Lower lobe of right lung (tissue), 2 donors: Measurements from ENCODE around the gene PAF1. TPM values are rescaled to one million over a fixed set of nuclear protein-coding genes. Genes with fewer than 3 reads are reported as not detected.

Source experiments
- ATAC-seq, 2 donors: fragments of 200-7000 bp; cut with Tn5 transposase; one replicate each; pipeline ENCODE4 v1.9.1; 2020 to 2022; ENCODE audit warnings: mild to moderate bottlenecking in 2 of 2, moderate library complexity in 2 of 2
- DNase-seq: peaks from one replicate; pipeline ENCODE4 v3.0.0-alpha.2; 2020
- H3K27ac ChIP-seq: fragments of 200-600 bp; one replicate; pipeline ENCODE4 v1.8.0; 2022
- H3K27me3 ChIP-seq: fragments of 200-600 bp; one replicate; pipeline ENCODE4 v1.8.0; 2022; ENCODE audit warnings: low read depth
- H3K36me3 ChIP-seq: fragments of 200-600 bp; one replicate; pipeline ENCODE4 v1.8.0; 2022; ENCODE audit warnings: mild to moderate bottlenecking
- H3K4me1 ChIP-seq: fragments of 200-600 bp; one replicate; pipeline ENCODE4 v1.8.0; 2022
- H3K4me3 ChIP-seq: fragments of 200-600 bp; one replicate; pipeline ENCODE4 v1.8.0; 2022; ENCODE audit warnings: mild to moderate bottlenecking
- H3K9me3 ChIP-seq: fragments of 200-600 bp; one replicate; pipeline ENCODE4 v1.8.0; 2022
- intact Hi-C: fragments of 100-400 bp; cut with DNase I; formaldehyde crosslinking; loops from one replicate; pipeline ENCODE4 v1.11.0; 2022
- total RNA-seq: library from RNA; stranded (reverse); fragmentation: NEBNext Ultra II Directional; extraction: Animal tissue kit (Norgen Biotek cat#: 25700); gene quantifications from one replicate; pipeline ENCODE4 v1.2.1, GENCODE V29; 2021
- TF ChIP-seq, protein P1 (sequence below): fragments of 200-600 bp; IDR thresholded peaks from one replicate; pipeline ENCODE4 v1.8.0; 2022; ENCODE audit warnings: antibody characterized with exemption, mild to moderate bottlenecking
- donor health status: DM: no; HTN: yes; CAD: no; lungs with severe emphysema.

Gene PAF1
- total RNA-seq, 1 donor from 2014 or later: 33.7 TPM

DNA sequence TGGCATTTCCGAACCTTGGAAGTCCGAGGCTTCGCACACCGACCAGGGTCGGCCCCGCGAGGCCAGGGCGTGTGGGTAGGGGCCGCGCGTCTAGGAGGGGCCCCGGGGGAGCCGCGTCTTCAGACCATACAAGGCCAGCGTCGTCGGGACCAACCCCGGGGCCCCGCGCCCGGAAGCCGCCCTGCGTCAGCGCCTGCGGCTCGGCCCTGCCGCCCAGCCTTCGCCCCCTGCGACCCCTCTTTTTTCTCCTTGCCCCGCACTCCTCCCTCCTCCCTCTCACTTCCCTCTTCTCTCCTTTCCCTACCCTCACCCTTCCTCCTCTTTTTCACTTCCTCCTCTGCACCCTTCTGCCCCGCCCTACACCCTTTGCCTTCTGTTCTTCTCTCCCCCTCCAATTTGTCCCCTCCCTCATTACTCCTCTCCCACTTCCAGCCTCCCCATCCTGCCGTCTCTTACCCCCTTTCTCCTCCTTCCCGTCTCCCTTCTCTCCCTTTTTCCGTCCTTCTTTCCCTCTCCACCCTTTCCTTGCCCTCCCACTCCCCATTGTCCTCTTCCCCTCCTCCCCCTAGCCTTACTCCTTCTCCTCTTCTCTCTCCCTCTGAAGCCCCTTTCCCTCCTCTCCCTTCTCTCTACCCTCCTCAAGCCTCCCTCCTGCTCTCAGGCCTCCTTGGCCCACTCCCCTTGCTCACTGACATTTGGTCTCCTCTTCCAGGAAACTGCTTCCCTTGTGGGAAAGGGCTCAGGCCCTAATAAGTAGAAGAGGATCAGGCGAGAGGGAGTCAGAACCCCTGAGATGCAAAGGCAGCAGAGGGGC is 19.3 kb upstream of the PAF1 start:
- Histone ChIP-seq H3K4me3 (peak overlapping the region; percentile 97), H3K36me3 (peaks cover 16% of the 10 kb centered on the region), H3K27me3 (no peaks in the 10 kb centered on the region), H3K9me3 (no peaks in the 10 kb centered on the region), H3K27ac (peak overlapping the region; percentile 100), H3K4me1 (peaks cover 39% of the 10 kb centered on the region)
- TF ChIP-seq, protein P1, sequence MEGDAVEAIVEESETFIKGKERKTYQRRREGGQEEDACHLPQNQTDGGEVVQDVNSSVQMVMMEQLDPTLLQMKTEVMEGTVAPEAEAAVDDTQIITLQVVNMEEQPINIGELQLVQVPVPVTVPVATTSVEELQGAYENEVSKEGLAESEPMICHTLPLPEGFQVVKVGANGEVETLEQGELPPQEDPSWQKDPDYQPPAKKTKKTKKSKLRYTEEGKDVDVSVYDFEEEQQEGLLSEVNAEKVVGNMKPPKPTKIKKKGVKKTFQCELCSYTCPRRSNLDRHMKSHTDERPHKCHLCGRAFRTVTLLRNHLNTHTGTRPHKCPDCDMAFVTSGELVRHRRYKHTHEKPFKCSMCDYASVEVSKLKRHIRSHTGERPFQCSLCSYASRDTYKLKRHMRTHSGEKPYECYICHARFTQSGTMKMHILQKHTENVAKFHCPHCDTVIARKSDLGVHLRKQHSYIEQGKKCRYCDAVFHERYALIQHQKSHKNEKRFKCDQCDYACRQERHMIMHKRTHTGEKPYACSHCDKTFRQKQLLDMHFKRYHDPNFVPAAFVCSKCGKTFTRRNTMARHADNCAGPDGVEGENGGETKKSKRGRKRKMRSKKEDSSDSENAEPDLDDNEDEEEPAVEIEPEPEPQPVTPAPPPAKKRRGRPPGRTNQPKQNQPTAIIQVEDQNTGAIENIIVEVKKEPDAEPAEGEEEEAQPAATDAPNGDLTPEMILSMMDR: no peak
- intact Hi-C loops: no loop called here
- ATAC-seq: peak; percentile 23 to 36
- DNase-seq: peak; percentile 90

DNA sequence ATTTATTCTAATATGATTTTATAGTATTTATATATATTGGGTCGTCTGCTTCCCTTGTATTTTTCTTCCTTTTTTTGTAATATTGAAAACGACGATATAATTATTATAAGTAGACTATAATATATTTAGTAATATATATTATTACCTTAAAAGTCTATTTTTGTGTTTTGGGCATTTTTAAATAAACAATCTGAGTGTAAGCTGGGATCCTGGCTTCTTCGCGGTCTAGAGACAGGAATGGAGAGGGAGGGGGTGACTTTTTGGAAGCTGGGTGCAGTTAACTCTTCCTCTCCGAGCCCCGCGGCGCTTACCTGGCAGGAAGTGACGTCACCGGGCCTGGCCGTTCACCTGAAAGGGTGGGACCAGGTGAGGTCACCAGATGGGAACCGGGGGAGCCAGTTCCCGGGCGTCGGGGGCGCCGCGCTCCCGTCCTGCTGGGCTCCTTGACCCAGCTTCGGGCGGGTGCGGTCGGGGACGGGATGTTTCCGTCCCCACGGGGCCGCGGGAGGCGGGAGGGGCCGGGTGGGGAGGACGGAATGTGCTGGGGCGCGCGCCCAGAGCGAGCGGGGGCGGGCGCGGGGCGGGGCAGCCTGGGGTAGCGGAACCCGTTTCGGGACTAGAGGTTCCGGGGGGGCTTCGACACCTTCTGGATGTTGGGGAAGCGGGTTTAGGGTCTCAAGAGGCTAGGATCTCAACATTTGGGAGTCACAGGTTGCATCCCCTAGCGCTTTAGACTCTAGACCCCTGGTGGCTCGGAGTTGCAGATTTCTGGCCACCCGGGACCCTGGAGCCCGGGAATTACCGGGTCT is 18.5 kb upstream of the PAF1 start:
- no peaks in the 10 kb centered on the region for H3K27me3 ChIP-seq
- intact Hi-C loops: no loop called here
- H3K4me1 ChIP-seq: peaks cover 39% of the 10 kb centered on the region
- H3K36me3 ChIP-seq: peaks cover 16% of the 10 kb centered on the region
- H3K27ac ChIP-seq: peak overlapping the region; percentile 100
- ATAC-seq (peak; percentile 21 to 46), DNase-seq (peak; percentile 96)
- H3K4me3 ChIP-seq: peak overlapping the region; percentile 97
- TF ChIP-seq, protein P1: no peak
- H3K9me3 ChIP-seq: no peaks in the 10 kb centered on the region

- TF ChIP-seq, protein P1: no peak
- intact Hi-C loops: no loop called here
- DNase-seq (no peak), ATAC-seq (no peak)
- Histone ChIP-seq H3K4me1 (peaks cover 36% of the 10 kb centered on the region), H3K27ac (peak overlapping the region; percentile 100), H3K9me3 (no peaks in the 10 kb centered on the region), H3K36me3 (peaks cover 16% of the 10 kb centered on the region), H3K27me3 (no peaks in the 10 kb centered on the region), H3K4me3 (peak overlapping the region; percentile 97)
These were observed 17.7 kb upstream of the PAF1 start for GRCh38 chr19:39408392-39409207.

DNA sequence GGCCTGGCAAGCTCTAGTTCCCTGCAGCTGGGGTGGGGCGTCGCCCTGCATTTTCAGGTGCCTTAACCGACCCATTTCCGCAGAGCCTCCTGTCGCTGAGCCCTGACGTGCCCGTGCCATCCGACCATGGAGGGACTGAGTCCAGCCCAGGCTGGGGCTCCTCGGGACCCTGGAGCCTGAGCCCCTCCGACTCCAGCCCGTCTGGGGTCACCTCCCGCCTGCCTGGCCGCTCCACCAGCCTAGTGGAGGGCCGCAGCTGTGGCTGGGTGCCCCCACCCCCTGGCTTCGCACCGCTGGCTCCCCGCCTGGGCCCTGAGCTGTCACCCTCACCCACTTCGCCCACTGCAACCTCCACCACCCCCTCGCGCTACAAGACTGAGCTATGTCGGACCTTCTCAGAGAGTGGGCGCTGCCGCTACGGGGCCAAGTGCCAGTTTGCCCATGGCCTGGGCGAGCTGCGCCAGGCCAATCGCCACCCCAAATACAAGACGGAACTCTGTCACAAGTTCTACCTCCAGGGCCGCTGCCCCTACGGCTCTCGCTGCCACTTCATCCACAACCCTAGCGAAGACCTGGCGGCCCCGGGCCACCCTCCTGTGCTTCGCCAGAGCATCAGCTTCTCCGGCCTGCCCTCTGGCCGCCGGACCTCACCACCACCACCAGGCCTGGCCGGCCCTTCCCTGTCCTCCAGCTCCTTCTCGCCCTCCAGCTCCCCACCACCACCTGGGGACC is 16.9 kb upstream of the PAF1 start:
- H3K4me1 ChIP-seq: peaks cover 35% of the 10 kb centered on the region
- no peaks in the 10 kb centered on the region for H3K9me3 ChIP-seq
- DNase-seq: peak; percentile 83
- peak overlapping the region; percentile 100 for H3K27ac ChIP-seq
- intact Hi-C loops: no loop called here
- peaks cover 16% of the 10 kb centered on the region for H3K36me3 ChIP-seq
- H3K27me3 ChIP-seq: no peaks in the 10 kb centered on the region
- TF ChIP-seq, protein P1: no peak
- peak in 1 of 2 donors; percentile 0 for ATAC-seq
- peak overlapping the region; percentile 97 for H3K4me3 ChIP-seq

- peaks cover 16% of the 10 kb centered on the region for H3K36me3 ChIP-seq
These were observed 16.4 kb upstream of the PAF1 start for GRCh38 chr19:39407410-39407659.

More at GRCh38 chr19:39407410-39407659, 16.4 kb upstream of the PAF1 start:
- ATAC-seq (no peak), DNase-seq (no peak)
- intact Hi-C loops: no loop called here
- H3K4me1 ChIP-seq: peaks cover 39% of the 10 kb centered on the region
- TF ChIP-seq, protein P1: no peak
- peak overlapping the region; percentile 97 for H3K4me3 ChIP-seq
- H3K27ac ChIP-seq: peak overlapping the region; percentile 100
- H3K27me3 ChIP-seq: no peaks in the 10 kb centered on the region
- no peaks in the 10 kb centered on the region for H3K9me3 ChIP-seq
